ENCODE measurements around the gene HDAC6. TPM values are rescaled to one million over a fixed set of nuclear protein-coding genes. Genes with fewer than 3 reads are reported as not detected.

The HDAC6 gene
- total and polyA plus RNA-seq, 10 of the 15 experiments (the other 5 are each of a cell fraction or from before 2014, with no cell fraction given), result 8.3 to 47.0 (median 34.1) TPM

- ChIA-PET CTCF (no interaction called here), POLR2A (interaction anchor here (0.5 kb wide), 1 partner anchor 244 kb away, joined by 4 read pairs; no protein-coding TSS in a partner anchor), SMC1A (ENCODE audit: uncharacterized antibody, unreplicated experiment) (no interaction called here), RAD21 (ENCODE audit: unreplicated experiment) (no interaction called here)
- no peaks in the 10 kb centered on the region for H4K20me1 ChIP-seq (ENCODE audit: control insufficient read depth, insufficient read depth)
- no peak overlapping the region for H3K27ac ChIP-seq (ENCODE audit: control insufficient read depth, insufficient read depth)
- ATAC-seq (no peak), FAIRE-seq (no peak), DNase-seq (ENCODE audit: low read depth, low spot score) (no peak)
- H3K79me2 ChIP-seq (ENCODE audit: control insufficient read depth, insufficient read depth, low read length), result no peaks in the 10 kb centered on the region
- no peak overlapping the region for H2AFZ ChIP-seq (ENCODE audit: control insufficient read depth, low read depth, low read length)
- H3K9ac ChIP-seq (ENCODE audit: control insufficient read depth, insufficient read depth, low read length), result no peak overlapping the region
- no peak overlapping the region for H3K4me2 ChIP-seq (ENCODE audit: control insufficient read depth, insufficient read depth)
- no peak for TF ChIP-seq SMARCA5 (IDR thresholded peaks at IDR 0.05)
- TF ChIP-seq ATF2 (IDR thresholded peaks at IDR 0.05; ENCODE audit: low read length), result no peak
- TF ChIP-seq YY1 (IDR thresholded peaks at IDR 0.05; ENCODE audit: low read depth, low read length), result no peak
- TF ChIP-seq ZNF592 (IDR thresholded peaks at IDR 0.05), result no peak
- no peak for TF ChIP-seq BACH1 (IDR thresholded peaks at IDR 0.05; ENCODE audit: borderline replicate concordance)
- no peak for TF ChIP-seq ZNF24 (IDR thresholded peaks at IDR 0.05)
- no peak for TF ChIP-seq ATF7 (IDR thresholded peaks at IDR 0.05; ENCODE audit: low read depth)
- TF ChIP-seq SMC3 (IDR thresholded peaks at IDR 0.05; ENCODE audit: borderline replicate concordance, low read length), result no peak
- TF ChIP-seq EGR1 (IDR thresholded peaks at IDR 0.05; ENCODE audit: borderline replicate concordance in 1 of 2, low read depth in 2 of 2, low read length in 2 of 2), result no peak
- no peak for TF ChIP-seq CHD4 (IDR thresholded peaks at IDR 0.05)
- TF ChIP-seq USF1 (IDR thresholded peaks at IDR 0.05; ENCODE audit: borderline replicate concordance, extremely low read length, insufficient read depth, low read depth, low read length), result no peak
- no peak for TF ChIP-seq SMAD1 (IDR thresholded peaks at IDR 0.05; ENCODE audit: low read depth, partially characterized antibody)
- H3K36me3 ChIP-seq (ENCODE audit: control insufficient read depth in 2 of 2, insufficient read depth in 2 of 2, low read length in 1 of 2), result no peaks in the 10 kb centered on the region
- WGBS (ENCODE audit: insufficient coverage, insufficient replicate concordance, low lambda C conversion rate, missing lambda C conversion rate), result 55% methylated on average over 6 of the region's 6 CpGs
- in situ Hi-C loops (cut with MboI) (no loop called here), intact Hi-C loops (cut with micrococcal nuclease; ENCODE audit: unreplicated experiment) (no loop called here)
- no TSS peak for BruUV-seq (replicated peaks)
- H3K27me3 ChIP-seq (replicated peaks in 1 of 2; ENCODE audit: control insufficient read depth in 2 of 2, insufficient read depth in 2 of 2, low read length in 1 of 2), result no peaks in the 10 kb centered on the region
- H3K9me3 ChIP-seq (replicated peaks; ENCODE audit: control insufficient read depth, insufficient read depth, low read length), result no peaks in the 10 kb centered on the region
- H3K4me3 ChIP-seq, result no peak overlapping the region
- H3K4me1 ChIP-seq (ENCODE audit: control insufficient read depth, insufficient read depth, low read length), result no peaks in the 10 kb centered on the region
Observed at GRCh38 chrX:48769230-48769629, 32.6 kb upstream of the HDAC6 start.
